Activated CD4-positive, alpha-beta memory T cell treated with anti-CD3 and anti-CD28 coated beads for 36 hours (primary cell): Measurements from ENCODE around the gene NOTUM. TPM values are rescaled to one million over a fixed set of nuclear protein-coding genes. Genes with fewer than 3 reads are reported as not detected.

Experiments used
- CTCF ChIA-PET: fragments of 350-600 bp; sonication (Branson Sonifier 250); formaldehyde crosslinking; loops from one replicate; lab custom pipeline; 2021; ENCODE audit warnings: antibody characterized with exemption, inconsistent platforms; lab: Charles Lee
- POLR2A ChIA-PET: fragments of 350-600 bp; sonication (Branson Sonifier 250); formaldehyde crosslinking; loops from one replicate; lab custom pipeline; 2021; ENCODE audit warnings: antibody characterized with exemption; lab: Charles Lee
- DNase-seq: peaks from one replicate; pipeline ENCODE4 v3.0.0-alpha.2; 2020
- H3K27ac Mint-ChIP-seq: one replicate; pipeline ENCODE4 v1.8.0; 2021; ENCODE audit warnings: mixed read lengths
- H3K27me3 Mint-ChIP-seq: one replicate; pipeline ENCODE4 v1.8.0; 2021; ENCODE audit warnings: mixed read lengths
- H3K36me3 Mint-ChIP-seq: one replicate; pipeline ENCODE4 v1.8.0; 2021; ENCODE audit warnings: mixed read lengths
- H3K4me1 Mint-ChIP-seq: one replicate; pipeline ENCODE4 v1.8.0; 2021; ENCODE audit warnings: low read depth, mixed read lengths
- H3K4me3 Mint-ChIP-seq: one replicate; pipeline ENCODE4 v1.8.0; 2021; ENCODE audit warnings: mild to moderate bottlenecking, mixed read lengths
- H3K9me3 Mint-ChIP-seq: one replicate; pipeline ENCODE4 v1.8.0; 2021; ENCODE audit warnings: mixed read lengths
- intact Hi-C: fragments of 100-400 bp; cut with micrococcal nuclease; formaldehyde crosslinking; loops from one replicate; pipeline ENCODE4 v1.15.1; 2023
- total RNA-seq, 2 experiments: library from RNA; stranded (reverse); gene quantifications; one replicate each; pipeline ENCODE4 v1.2.3, GENCODE V29; 2021

NOTUM gene
- total RNA-seq, 2 experiments from 2014 or later: 0.22 to 0.40 TPM

GRCh38 chr17:81934098-81934757, 26.8 kb downstream of the NOTUM start:
- POLR2A ChIA-PET: interaction anchor here (0.6 kb wide), 1 partner anchor 63 kb away, joined by 4 read pairs; no protein-coding TSS in a partner anchor
- Mint-ChIP-seq H3K36me3 (peaks cover 32% of the 10 kb centered on the region), H3K4me3 (peak overlapping the region; percentile 9)

GRCh38 chr17:81933178-81933699, 27.7 kb downstream of the NOTUM start:
- Mint-ChIP-seq H3K4me3 (no peak overlapping the region), H3K27ac (no peak overlapping the region), H3K36me3 (peaks cover 32% of the 10 kb centered on the region), H3K27me3 (peaks cover 11% of the 10 kb centered on the region), H3K4me1 (peaks cover 10% of the 10 kb centered on the region), H3K9me3 (no peaks in the 10 kb centered on the region)
- ChIA-PET CTCF (interaction anchor here (1.0 kb wide), 1 partner anchor 88 kb away, joined by 3 read pairs; no protein-coding TSS in a partner anchor), POLR2A (interaction anchor here (0.5 to 0.7 kb wide), 2 partner anchors 10 to 41 kb away, joined by 3 to 4 read pairs; no protein-coding TSS in a partner anchor)
- no peak for DNase-seq
- intact Hi-C loops: no loop called here

More at GRCh38 chr17:81934098-81934757, 26.8 kb downstream of the NOTUM start:
- Mint-ChIP-seq H3K27ac (no peak overlapping the region), H3K9me3 (no peaks in the 10 kb centered on the region), H3K27me3 (peaks cover 7% of the 10 kb centered on the region), H3K4me1 (peaks cover 10% of the 10 kb centered on the region)
- no peak for DNase-seq
- intact Hi-C loops: no loop called here
- CTCF ChIA-PET: interaction anchor here (1.1 kb wide), 1 partner anchor 28 kb away, joined by 3 read pairs; no protein-coding TSS in a partner anchor

- peaks cover 32% of the 10 kb centered on the region for H3K36me3 Mint-ChIP-seq
- no peak for DNase-seq
- ChIA-PET CTCF (interaction anchor here (1.0 kb wide), 1 partner anchor 89 kb away, joined by 3 read pairs; no protein-coding TSS in a partner anchor), POLR2A (interaction anchor here (0.5 to 0.7 kb wide), 2 partner anchors 11 to 40 kb away, joined by 3 to 4 read pairs; no protein-coding TSS in a partner anchor)
- H3K27ac Mint-ChIP-seq: no peak overlapping the region
- H3K9me3 Mint-ChIP-seq: no peaks in the 10 kb centered on the region
- H3K4me1 Mint-ChIP-seq: peaks cover 6% of the 10 kb centered on the region
- no peak overlapping the region for H3K4me3 Mint-ChIP-seq
- intact Hi-C loops: no loop called here
- H3K27me3 Mint-ChIP-seq: peaks cover 11% of the 10 kb centered on the region
Measured at GRCh38 chr17:81932333-81932983, 28.5 kb downstream of the NOTUM start.

DNA sequence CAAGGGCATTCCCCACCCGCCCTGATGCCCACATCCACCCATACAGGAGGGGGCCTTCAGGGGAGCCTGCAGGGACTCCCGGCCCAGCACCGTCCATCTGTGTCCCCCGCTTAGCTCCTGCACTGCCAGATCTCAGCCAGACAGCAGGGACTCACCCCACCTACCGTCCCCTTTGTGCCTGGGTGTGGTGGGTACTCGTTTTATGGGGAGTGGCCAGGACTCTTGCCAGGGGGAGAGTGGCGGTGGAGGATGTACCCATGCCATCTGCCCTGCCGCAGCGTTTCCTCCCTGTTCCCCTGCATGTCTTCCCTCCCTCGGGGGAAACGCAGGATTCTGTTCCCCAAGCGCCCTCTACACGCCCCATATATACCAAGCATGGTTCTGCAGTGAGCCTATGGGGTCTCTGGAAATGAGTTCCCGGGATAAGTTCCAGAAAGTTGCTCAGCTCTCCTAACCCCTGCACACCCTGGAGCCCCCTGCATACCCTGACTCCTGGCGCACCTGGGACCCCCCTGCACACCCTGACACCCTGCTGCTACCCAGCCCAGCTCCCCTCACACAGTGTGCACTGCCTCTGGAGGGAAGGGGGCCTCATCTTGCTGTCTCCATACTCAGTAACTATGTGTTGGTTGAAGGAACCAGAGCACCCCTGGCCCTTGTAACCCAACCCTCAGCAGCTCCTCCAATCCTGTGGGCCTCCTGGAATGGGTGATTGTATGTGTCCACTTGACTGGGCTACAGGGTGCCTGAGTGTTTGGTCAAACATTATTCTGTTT, 29.2 kb downstream of the NOTUM start:
- intact Hi-C loops: no loop called here
- ChIA-PET CTCF (no interaction called here), POLR2A (no interaction called here)
- peaks cover 6% of the 10 kb centered on the region for H3K4me1 Mint-ChIP-seq
- H3K36me3 Mint-ChIP-seq: peaks cover 32% of the 10 kb centered on the region
- H3K27me3 Mint-ChIP-seq: peaks cover 11% of the 10 kb centered on the region
- H3K9me3 Mint-ChIP-seq: no peaks in the 10 kb centered on the region
- no peak overlapping the region for H3K4me3 Mint-ChIP-seq
- DNase-seq: no peak
- no peak overlapping the region for H3K27ac Mint-ChIP-seq

DNA sequence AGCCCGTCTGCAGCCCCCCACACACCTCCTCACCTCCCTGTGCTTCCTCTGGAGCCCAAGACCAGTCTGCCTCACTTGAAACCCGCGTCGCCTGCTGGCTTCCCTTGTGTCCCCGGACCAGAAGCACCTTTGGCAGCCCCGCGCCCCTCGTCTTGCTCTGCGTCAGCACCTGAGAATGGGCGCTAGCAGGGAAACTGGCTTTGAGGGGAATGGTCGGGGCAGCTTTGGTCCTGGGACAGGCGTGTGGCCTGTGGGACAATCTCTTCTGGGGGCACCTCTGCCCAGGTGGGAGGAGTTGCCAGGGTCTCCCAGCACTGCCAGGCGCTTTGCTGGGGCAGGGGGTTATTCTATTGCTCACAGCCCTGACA, 29.8 kb downstream of the NOTUM start:
- Mint-ChIP-seq H3K9me3 (no peaks in the 10 kb centered on the region), H3K4me3 (peak overlapping the region; percentile 0), H3K27ac (no peak overlapping the region), H3K4me1 (peaks cover 11% of the 10 kb centered on the region), H3K36me3 (peaks cover 28% of the 10 kb centered on the region), H3K27me3 (peaks cover 11% of the 10 kb centered on the region)
- CTCF ChIA-PET: no interaction called here
- POLR2A ChIA-PET: no interaction called here
- DNase-seq: no peak
- intact Hi-C loops: no loop called here

- CTCF ChIA-PET: interaction anchor here (1.0 to 1.3 kb wide), 2 partner anchors 29 to 91 kb away, joined by 3 to 4 read pairs; no protein-coding TSS in a partner anchor
- Mint-ChIP-seq H3K36me3 (peaks cover 22% of the 10 kb centered on the region), H3K27me3 (peaks cover 11% of the 10 kb centered on the region), H3K9me3 (no peaks in the 10 kb centered on the region), H3K27ac (no peak overlapping the region), H3K4me1 (peaks cover 11% of the 10 kb centered on the region), H3K4me3 (peak overlapping the region; percentile 8)
- DNase-seq: no peak
- intact Hi-C loops: no loop called here
- POLR2A ChIA-PET: no interaction called here
Measured at GRCh38 chr17:81930142-81931125, 30.6 kb downstream of the NOTUM start.

GRCh38 chr17:81929253-81930141, 31.5 kb downstream of the NOTUM start:
- DNase-seq: no peak
- peaks cover 14% of the 10 kb centered on the region for H3K36me3 Mint-ChIP-seq
- H3K4me3 Mint-ChIP-seq: peak overlapping the region; percentile 8
- ChIA-PET CTCF (interaction anchor here (1.0 to 1.4 kb wide), 3 partner anchors 30 to 177 kb away, joined by 3 to 4 read pairs (median 4); no protein-coding TSS in a partner anchor), POLR2A (interaction anchor here (0.6 kb wide), 1 partner anchor 12 kb away, joined by 3 read pairs; no protein-coding TSS in a partner anchor)
- peaks cover 15% of the 10 kb centered on the region for H3K4me1 Mint-ChIP-seq
- H3K27me3 Mint-ChIP-seq: peaks cover 11% of the 10 kb centered on the region
- no peak overlapping the region for H3K27ac Mint-ChIP-seq
- intact Hi-C loops: loop anchor here (5.0 kb wide), 1 partner anchor 57 kb away; the partner anchor contains the start of gene ARHGDIA
- no peaks in the 10 kb centered on the region for H3K9me3 Mint-ChIP-seq

DNA sequence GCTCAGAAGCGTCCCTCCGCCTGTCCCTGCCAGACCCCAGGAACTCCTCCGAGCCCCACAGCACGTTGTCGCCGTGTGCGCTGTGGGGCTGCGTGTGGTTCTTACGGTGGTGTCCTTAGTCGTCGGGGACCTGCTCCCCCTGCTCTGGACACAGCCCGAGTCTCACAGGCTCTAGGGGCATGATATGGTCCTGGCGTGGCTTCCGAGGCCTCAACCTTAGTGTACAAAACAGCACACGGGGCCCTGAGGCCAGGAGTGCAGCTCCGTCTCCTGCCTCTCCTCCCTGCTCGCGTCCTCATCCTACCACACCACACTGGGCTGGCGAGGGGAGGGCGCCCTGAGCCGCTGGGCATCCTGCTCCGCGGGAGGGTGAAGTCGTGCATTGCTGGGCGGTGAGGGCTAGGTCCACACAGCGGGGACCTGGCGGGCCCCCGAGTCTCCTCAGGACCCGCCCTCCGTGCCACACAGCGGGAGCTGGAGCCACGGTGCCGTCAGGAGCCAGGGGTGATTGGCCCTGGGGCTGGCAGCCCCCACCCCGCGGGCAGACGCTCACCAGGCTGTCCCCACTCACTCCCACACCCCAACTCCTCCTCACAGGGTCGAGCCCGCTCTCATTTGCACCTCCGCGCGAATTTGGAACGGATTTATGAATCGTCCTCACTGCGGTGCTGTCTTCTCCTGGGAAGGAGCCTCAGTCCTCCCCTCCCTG, 32.3 kb downstream of the NOTUM start:
- DNase-seq: no peak
- ChIA-PET CTCF (interaction anchor here (1.0 to 2.2 kb wide), 5 partner anchors 10 to 178 kb away, joined by 3 to 6 read pairs (median 4); no protein-coding TSS in a partner anchor), POLR2A (interaction anchor here (1.2 kb wide), 1 partner anchor 8 kb away, joined by 6 read pairs; the partner anchor contains the start of gene PYCR1)
- Mint-ChIP-seq H3K36me3 (peaks cover 9% of the 10 kb centered on the region), H3K27me3 (peaks cover 11% of the 10 kb centered on the region), H3K27ac (no peak overlapping the region), H3K4me1 (peaks cover 15% of the 10 kb centered on the region), H3K9me3 (no peaks in the 10 kb centered on the region), H3K4me3 (peak overlapping the region; percentile 66)
- intact Hi-C loops: loop anchor here (5.0 kb wide), 1 partner anchor 56 kb away; the partner anchor contains the start of gene ARHGDIA
